Activated T-cell treated with anti-CD3 and anti-CD28 coated beads, Interleukin-2, amount 50 U/mL, for 48 hours (primary cell): ENCODE data around the gene AMFR.

ENCODE experiments used
- DNase-seq, 2 experiments: peaks; one replicate each; pipeline ENCODE4 v3.0.0-alpha.2; 2020

The AMFR gene

DNA sequence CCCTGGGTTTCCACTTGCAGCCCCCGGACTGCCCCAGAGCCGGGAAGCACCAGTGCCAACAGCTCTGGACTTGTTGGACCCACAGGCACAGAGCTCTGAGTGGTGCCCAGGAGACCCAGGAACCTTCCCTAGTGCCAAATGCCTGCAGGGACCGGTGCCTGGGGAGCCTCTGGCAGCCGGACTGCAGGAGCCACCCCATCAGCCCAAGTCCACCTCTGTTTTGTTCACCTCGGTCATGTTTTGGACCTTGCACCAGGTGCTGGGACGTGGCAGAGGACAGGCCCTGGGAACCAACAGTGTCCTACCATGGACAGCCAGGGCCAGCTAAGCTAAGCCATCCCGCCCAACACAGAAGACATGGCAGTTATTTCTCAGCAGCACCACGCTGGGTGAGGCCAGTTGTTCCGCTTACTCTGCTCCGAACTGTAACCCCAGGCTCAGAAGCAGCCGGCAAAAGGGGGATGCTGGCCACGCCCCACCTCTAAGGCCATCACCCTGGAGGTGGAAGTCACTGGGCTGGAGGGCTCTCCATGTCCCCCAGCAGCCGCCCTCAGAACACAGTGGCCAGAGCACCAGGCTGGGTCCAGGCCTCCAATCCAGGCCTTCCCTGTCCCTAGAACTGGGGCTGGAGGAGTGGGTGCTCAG is 79.8 kb downstream of the AMFR start:
- no peak for DNase-seq

DNA sequence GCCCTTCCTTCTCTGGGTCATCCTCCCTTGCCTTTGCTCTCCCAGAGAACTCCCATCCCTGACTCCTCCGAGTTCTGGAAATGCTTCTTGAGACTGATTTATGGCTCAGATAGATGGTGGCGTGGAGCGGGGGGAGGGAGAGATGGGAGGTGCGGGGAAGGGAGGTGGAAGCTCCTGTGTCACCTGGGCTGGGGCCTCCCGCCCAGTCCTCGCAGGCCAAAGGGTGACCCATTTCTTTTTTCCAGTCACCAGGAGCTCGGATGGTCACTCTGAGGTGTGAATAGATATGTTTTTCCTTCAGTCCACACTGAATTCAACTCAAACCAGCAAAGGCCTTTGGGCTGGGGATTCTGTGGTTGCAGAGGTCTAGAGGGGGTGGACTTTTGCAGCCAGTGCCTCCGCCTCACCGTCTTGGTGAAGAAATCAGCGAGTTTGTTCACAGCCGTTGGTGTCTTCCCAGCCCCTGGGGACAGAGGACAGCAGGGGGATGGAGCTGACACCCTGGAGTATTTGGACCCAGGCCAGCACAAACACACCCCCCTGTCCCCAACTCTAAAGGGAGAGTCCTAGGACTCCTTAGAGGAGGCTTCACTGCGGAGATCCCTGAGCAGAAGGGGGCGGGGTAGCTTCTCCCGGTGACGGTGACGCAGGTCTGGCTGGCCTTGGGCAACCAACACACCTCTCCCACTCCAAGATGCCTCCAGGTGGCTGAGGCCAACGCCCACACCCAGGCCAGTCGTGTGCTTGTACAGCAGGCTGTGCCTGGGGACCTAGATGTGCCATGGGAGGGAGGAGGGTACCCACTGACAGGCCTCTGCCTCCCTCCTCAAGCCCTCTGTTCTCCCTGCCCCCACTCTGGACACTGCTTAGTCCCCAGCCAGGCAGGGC is 80.6 kb downstream of the AMFR start:
- no peak for DNase-seq

DNA sequence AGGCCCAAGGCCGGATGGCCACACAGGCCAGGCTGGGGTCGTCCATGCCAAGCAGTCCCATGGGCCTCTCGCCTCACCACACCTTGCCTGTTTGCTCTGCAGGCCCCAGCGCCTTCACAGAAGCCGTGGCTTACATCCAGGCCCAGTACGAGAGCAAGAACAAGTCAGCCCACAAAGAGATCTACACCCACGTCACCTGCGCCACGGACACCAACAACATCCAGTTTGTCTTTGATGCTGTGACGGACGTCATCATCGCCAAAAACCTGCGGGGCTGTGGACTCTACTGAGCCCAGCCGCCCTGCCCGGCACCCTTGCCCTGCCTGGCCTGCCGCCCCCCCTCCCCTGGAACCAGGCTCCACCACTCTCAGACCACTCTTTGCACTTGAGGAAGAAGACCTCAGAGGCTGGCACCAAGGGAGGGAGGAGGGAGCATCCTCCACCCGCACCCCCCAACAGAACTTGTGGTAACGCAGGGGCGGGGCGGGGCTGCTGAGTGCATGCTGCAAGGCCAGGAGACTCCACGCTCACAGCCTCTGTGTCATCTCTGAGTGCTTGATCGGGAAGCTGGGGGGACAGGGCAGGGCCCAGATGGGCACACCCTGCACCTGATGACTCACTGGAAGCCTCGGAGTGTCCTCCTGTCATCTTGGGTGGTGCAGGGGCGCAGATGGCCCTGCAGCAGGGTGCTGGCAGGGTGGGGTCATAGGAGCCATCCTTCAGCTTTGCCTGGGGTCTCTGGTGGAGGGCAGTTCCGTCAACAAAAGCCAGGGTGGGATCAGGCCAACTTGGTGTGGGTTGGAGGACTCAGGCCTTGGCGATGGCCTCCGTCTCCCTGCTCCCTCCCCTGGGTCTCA is 81.5 kb downstream of the AMFR start:
- DNase-seq: no peak

GRCh38 chr16:56341656-56342399 is 83.5 kb downstream of the AMFR start:
- DNase-seq: no peak

- DNase-seq: no peak
These were observed 84.4 kb downstream of the AMFR start for GRCh38 chr16:56340864-56341365.

DNA sequence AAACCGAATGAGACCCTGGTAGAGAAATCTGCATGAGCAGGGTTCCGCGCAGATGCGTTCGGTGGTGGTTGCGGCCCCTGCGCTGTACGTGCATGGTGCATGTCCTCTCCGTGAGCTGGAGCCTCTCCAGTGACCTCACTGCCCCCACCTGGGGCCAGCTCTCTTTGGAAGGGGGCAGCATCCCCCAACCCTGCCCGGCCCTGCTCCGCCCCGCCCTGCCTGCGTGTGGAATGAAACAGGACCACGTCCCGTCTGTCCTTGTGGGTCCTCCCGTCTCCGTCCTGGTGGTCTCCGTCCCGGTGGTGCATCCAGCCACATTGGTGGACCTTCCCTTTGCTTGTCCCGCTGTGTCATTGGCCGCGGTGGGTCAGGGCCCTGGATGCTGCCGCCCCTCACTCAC is 84.9 kb downstream of the AMFR start:
- DNase-seq: no peak

DNA sequence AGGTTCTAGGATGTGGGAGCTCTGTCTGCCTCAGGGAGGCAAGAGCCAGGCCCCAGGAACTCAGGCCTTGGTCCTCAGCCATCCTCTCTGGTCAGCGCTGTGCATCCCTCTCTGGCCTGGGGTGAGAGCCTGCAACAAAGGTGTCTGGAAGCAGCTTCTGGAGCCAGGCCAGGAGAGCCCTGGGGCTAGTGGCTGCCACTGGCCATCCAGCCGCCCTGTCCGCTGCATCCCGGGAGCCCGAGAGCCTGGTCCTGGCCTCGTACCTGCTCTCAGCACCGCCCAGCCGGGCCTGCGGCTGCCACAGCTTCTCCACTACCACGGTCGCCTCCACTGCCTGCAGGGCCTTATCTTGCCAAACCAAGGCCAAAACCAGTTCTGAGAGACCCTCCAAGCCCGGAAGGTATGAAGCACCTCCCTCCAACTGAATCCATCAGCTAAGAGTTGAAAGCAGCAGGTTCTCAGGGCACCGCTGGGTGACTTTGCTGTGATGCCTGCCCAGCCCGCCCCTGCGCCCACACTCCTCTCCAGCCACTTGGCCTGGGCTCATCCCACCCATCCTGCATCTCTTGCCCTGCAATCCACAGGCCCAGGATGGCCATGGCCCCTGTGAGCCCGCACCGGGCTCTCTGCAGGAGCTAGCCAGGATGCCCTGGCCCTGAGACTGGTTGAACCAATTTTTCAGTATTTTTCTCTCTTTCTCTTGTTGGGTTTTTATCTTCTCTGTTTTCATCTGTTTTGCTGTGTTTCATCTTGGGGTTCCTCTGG is 85.7 kb downstream of the AMFR start:
- DNase-seq: no peak

DNA sequence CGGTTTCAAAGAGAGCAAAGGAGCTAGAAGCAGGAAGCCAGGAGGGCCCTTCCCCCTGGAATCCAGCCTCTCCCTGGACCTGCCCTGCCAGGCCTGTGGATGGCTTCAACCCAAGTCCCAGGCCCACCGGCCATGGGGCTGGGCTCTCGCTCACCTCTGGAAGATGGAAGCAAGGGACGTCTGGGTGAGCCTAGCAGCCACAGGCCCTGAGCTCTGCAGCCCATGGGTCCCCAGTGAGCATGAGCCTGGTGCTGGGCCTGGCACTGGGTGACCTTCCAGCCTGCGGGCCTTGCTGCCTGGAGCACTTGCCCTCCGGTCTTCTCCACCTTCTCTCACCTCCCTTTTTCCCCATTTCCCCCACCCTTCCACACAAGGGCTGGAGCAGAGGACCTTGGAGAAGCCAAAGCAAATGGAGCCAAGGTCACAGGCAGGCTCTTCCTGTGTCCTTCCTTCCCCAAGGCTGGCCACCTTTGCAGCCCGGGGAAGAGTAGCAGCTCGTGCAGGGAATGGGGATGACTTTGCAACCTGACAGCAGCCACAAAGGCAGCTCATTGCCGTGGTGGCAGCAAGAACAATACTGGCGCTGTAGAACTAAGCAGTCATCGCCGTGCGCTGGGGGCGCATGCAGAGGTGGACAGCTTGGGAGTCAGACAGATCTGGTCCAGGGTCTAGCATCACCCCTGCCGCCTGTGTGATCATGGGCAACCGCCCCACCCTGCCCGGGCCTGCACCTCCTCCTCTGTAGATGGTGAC is 86.6 kb downstream of the AMFR start:
- DNase-seq: no peak

- DNase-seq: no peak
These were observed 87.5 kb downstream of the AMFR start for GRCh38 chr16:56337858-56338325.

DNA sequence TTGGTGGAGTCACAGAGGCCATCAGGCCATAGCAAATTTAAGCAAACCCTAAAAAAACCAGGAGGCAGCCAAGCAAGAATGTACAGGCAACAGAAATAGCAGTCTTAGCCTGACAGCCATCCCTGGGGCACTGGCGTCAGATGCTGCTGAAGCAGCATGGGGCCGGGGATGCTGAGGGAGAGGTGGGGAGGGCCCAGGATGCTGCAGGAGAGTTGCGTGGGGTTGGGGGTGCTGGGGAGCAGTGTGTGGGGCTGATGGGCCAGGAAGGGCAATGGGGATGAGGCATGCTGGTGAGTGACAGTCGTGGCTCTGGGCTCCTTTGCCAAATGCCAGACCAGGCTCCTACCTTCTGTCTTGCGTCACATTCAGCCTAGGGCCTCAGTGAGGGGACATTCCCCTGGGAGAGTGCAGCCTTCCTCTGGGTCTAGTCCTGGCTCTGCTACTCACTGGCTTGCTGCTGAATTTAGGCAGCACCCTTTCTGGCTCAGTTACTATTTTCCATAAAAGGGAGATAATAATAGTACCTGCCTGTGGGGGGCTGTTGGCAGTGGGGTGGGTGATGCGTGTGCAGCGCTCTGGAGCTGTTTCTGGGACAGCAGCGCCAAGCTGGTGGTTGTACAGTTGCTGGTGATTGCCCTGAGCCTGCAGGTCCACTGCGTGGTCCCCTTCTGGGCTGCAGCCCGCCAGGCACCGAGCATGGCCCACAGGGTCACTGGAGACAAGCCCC is 88.1 kb downstream of the AMFR start:
- no peak for DNase-seq

DNA sequence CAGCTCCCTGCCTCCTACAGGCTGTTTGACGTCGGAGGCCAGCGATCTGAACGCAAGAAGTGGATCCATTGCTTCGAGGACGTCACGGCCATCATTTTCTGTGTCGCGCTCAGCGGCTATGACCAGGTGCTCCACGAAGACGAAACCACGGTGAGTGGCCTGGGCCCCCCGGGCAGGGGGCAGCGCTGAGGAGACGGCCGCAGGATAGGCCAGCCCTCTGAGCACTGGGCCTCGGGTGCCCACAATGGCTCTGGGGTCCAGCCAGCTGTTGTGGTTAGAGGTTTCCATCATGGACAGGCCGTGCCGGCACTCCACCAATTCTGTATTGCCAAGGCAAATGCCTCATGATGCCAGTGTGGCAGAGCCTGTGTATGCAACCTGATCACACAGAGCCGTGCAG is 88.6 kb downstream of the AMFR start:
- no peak for DNase-seq

DNA sequence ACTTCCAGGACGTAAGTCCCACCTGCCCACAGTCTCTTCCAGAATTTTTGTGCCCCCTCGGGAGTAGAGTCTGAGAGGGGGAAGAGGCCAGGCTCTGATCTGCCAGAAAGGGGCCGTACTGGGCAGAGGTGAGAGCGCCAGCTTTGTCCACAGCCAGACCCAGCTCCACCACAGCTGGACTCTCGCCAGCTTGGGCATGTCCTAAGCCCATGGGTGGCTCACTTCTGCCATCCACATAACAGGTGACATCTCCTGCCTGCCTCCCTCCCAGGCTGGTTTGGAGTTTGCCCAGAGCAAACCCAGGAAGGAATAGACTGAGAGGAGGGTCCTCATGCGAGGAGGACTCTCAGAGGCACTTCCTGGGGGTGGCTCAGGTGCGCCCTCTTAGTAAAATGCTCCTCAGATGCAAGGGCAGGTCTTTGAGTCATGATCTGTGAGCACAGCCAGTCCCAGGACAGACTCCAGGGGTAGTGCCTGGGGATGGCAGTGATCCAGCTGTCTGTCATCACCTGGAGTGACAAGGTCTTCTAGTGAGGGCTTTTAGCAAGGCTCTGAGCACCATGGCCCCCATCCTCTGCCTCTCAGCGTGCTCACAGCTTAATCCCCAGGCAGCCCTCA is 89.2 kb downstream of the AMFR start:
- no peak for DNase-seq

- no peak for DNase-seq
These were observed 90.6 kb downstream of the AMFR start for GRCh38 chr16:56334761-56335160.

DNA sequence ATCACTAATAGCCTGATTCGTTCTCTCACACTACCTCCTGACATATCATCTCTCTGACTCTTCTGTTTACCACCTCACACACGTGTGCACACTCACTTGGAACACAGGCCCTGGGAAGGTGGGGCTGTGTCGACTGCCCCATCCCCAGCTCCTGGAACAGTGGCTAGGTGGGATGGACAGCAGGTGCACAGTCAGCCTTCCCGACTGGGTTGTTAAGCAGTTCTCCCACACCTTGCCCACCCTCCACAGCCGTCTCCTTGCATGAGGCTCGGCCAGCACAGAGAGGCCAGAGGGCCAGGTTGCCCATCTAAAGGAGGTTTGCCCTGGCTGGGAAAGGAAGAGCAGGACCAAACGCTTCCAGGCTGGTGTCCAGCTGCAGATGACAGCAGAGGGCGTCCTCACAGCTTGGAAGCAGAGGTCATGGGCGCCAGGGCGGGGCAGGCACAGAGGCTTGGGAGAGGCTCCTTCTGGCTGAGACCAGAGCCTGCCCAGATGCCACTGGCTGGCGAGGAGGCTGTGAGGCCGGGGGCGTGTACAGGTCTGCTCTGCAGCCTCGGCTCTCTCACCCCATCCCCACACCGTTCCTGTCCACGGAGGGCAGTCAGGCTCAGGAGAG is 92.8 kb downstream of the AMFR start:
- no peak for DNase-seq

- no peak for DNase-seq
These were observed 93.4 kb downstream of the AMFR start for GRCh38 chr16:56331915-56332314.

- no peak for DNase-seq
These were observed 93.9 kb downstream of the AMFR start for GRCh38 chr16:56331399-56331798.

- DNase-seq: no peak
These were observed 94.9 kb downstream of the AMFR start for GRCh38 chr16:56330476-56330875.

GRCh38 chr16:56329887-56330286 is 95.5 kb downstream of the AMFR start:
- no peak for DNase-seq
